Measurements from ENCODE around the gene EXOC3L4. TPM values are rescaled to one million over a fixed set of nuclear protein-coding genes. Genes with fewer than 3 reads are reported as not detected.

Gene EXOC3L4
- total and polyA plus RNA-seq, 8 donors = 0.63 to 8.9 (median 1.3) TPM

DNA sequence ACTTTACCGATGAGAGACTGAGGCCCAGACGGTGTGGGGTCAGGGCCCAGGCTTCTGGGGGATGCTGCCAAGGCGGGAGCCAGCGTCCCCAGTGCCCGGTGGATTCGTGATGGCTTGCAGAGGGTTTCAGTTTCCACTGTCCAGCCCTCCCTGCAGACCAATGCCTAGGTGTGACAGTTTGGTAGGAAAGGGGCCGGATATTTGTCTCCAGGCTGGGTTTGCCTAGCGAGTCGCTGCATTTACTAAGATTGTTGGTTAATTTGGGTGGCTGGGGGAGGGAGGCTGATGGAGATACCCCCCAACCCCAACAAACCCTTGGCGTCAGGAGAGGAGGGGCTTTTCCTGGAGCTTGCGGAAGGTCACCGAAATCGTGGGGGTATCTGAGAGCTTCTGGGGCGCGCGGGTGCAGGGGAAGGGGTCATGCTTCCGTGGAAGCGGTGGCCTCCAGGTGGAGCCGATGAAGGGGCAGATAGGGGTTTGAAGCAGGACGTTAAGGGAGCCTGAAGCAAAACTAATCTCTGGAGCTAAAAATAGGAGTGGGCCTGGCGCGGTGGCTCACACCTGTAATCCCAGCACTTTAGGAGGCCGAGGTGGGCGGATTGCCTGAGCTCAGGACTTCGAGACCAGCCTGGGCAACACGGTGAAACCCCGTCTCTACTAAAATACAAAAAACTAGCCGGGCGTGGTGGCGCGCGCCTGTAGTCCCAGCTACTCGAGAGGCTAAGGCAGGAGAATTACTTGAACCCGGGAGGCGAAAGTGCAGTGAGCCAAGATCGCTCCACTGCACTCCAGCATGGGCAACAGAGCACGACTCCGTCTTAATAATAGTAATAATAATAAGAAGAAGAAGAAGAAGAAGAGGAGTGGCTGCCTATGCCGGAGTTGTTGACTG lies 36.1 kb upstream of the EXOC3L4 start:
- Histone ChIP-seq H3K4me1 (peaks cover 0 to 21% (median 13%) of the 10 kb centered on the region in 3 donors), H3K4me3 (peak overlapping the region; percentile 63 to 96 (median 76)), H3K9me3 (no peaks in the 10 kb centered on the region), H3K36me3 (no peaks in the 10 kb centered on the region), H3K27me3 (no peaks in the 10 kb centered on the region), H3K27ac (peak overlapping the region in 3 of 4 donors; percentile 2 to 63 (median 52))
- peak in 3 of 4 donors; percentile 3 to 22 (median 4) for ATAC-seq
- intact Hi-C loops (cut with DNase I) = no loop called here
- peak in 1 of 6 donors; percentile 57 for DNase-seq
- TF ChIP-seq, protein P1, sequence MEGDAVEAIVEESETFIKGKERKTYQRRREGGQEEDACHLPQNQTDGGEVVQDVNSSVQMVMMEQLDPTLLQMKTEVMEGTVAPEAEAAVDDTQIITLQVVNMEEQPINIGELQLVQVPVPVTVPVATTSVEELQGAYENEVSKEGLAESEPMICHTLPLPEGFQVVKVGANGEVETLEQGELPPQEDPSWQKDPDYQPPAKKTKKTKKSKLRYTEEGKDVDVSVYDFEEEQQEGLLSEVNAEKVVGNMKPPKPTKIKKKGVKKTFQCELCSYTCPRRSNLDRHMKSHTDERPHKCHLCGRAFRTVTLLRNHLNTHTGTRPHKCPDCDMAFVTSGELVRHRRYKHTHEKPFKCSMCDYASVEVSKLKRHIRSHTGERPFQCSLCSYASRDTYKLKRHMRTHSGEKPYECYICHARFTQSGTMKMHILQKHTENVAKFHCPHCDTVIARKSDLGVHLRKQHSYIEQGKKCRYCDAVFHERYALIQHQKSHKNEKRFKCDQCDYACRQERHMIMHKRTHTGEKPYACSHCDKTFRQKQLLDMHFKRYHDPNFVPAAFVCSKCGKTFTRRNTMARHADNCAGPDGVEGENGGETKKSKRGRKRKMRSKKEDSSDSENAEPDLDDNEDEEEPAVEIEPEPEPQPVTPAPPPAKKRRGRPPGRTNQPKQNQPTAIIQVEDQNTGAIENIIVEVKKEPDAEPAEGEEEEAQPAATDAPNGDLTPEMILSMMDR (IDR thresholded peaks at IDR 0.05) = no peak
- FAIRE-seq = no peak
- 50 to 54% methylated on average over 39 of the region's 39 CpGs for WGBS, 2 donors

DNA sequence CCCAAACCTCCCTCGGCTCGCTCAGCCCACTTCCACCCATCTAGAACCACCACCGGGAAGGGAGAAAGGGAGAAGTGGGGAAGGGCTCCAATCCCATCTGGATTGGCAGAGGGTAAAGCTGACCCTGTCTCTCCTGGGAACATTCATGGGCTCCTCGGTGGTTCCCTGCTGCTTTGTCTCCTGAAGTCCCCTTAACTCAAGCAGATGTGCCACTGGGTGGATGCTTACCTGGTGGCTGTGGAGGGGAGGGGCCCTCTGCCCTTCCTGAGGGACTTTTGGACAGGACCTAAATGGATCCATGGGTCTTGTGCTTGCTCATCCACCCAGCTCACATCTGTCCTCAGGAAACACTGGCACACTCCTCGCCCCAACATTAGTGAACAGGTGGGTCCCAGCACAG lies 35.0 kb upstream of the EXOC3L4 start:
- DNase-seq = no peak
- Histone ChIP-seq H3K9me3 (no peaks in the 10 kb centered on the region), H3K4me1 (peaks cover 0 to 16% (median 10%) of the 10 kb centered on the region in 3 donors), H3K4me3 (no peak overlapping the region), H3K27me3 (no peaks in the 10 kb centered on the region), H3K27ac (no peak overlapping the region), H3K36me3 (no peaks in the 10 kb centered on the region)
- ATAC-seq = no peak
- no peak for FAIRE-seq
- TF ChIP-seq, protein P1 (IDR thresholded peaks at IDR 0.05) = no peak
- WGBS, 2 donors = 63 to 67% methylated on average over 5 of the region's 5 CpGs
- intact Hi-C loops (cut with DNase I) = no loop called here

DNA sequence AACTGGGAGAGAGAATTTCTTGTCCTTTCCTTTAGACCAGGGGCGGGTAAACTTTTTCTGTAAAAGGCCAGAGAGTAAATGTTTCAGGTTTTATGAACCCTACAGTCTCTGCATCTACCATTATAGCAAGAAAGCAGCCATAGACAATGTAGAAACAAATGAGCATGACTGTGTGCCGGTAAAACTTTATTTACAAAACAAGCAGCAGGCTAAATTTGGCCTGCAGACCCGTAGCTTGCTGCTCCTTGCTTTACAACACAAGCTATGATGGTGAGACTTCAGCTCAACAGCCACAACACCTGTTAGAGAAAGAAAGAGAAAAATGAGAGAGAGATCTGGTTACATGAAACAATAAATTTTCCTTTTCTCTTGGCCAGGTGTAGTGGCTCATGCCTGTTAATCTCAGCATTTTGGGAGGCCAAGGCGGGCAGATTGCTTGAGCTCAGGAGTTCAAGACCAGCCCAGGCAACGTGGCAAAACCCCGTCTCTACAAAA lies 33.0 kb upstream of the EXOC3L4 start:
- no peaks in the 10 kb centered on the region for H3K36me3 ChIP-seq
- intact Hi-C loops (cut with DNase I) = no loop called here
- H3K9me3 ChIP-seq = no peaks in the 10 kb centered on the region
- FAIRE-seq (no peak), ATAC-seq (no peak), DNase-seq (no peak)
- no peak overlapping the region for H3K4me3 ChIP-seq
- 60 to 75% methylated on average over 6 of the region's 6 CpGs for WGBS, 2 donors
- no peak overlapping the region for H3K27ac ChIP-seq
- no peaks in the 10 kb centered on the region for H3K27me3 ChIP-seq
- TF ChIP-seq, protein P1 (IDR thresholded peaks at IDR 0.05) = no peak
- no peaks in the 10 kb centered on the region for H3K4me1 ChIP-seq

DNA sequence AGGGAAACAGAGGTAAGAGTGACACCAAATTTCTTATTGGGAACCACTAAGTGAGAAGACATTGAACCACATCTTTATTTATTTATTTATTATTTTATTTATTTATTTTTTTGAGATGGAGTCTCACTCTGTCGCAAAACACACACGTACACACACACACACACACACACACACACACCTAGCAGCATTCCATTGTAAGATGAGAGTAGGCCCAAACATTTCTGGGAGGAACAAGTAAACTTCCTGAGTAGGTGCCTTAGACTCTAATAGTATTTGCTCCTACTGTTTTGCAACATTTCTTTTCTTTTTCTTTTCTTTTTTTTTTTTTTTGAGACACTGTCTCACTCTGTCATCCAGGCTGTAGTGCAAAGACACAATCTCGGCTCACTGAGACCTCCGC lies 30.1 kb upstream of the EXOC3L4 start:
- ATAC-seq (no peak), FAIRE-seq (no peak), DNase-seq (no peak)
- intact Hi-C loops (cut with DNase I) = no loop called here
- WGBS, 2 donors = 80 to 92% methylated on average over 4 of the region's 4 CpGs
- H3K4me3 ChIP-seq = no peak overlapping the region
- no peaks in the 10 kb centered on the region for H3K27me3 ChIP-seq
- TF ChIP-seq, protein P1 (IDR thresholded peaks at IDR 0.05) = no peak
- H3K9me3 ChIP-seq = no peaks in the 10 kb centered on the region
- H3K36me3 ChIP-seq = no peaks in the 10 kb centered on the region
- no peaks in the 10 kb centered on the region for H3K4me1 ChIP-seq
- no peak overlapping the region for H3K27ac ChIP-seq

DNA sequence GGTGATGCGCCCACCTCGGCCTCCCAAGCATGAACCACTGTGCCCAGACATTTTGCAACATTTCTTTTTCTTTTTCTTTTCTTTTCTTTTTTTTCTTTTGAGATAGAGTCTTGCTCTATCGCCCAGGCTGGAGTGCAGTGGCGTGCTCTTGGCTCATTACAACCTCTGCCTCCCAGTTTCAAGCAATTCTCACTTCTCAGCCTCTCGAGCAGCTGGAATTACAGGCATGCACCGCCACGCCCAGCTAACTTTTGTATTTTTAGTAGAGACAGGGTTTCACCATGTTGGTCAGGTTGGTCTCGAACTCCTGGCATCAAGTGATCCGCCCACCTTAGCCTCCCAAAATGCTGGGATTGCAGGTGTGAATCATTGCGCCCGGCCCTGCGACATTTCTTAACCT lies 29.5 kb upstream of the EXOC3L4 start:
- H3K9me3 ChIP-seq = no peaks in the 10 kb centered on the region
- no peaks in the 10 kb centered on the region for H3K36me3 ChIP-seq
- intact Hi-C loops (cut with DNase I) = no loop called here
- no peaks in the 10 kb centered on the region for H3K4me1 ChIP-seq
- DNase-seq (no peak), FAIRE-seq (no peak), ATAC-seq (no peak)
- TF ChIP-seq, protein P1 (IDR thresholded peaks at IDR 0.05) = no peak
- no peak overlapping the region for H3K27ac ChIP-seq
- no peaks in the 10 kb centered on the region for H3K27me3 ChIP-seq
- H3K4me3 ChIP-seq = no peak overlapping the region
- 88 to 93% methylated on average over 12 of the region's 12 CpGs for WGBS, 2 donors

Data from pancreas (tissue), 10 donors.